Fibroblast of the aortic adventitia (primary cell): Measurements from ENCODE around the gene FRS3. TPM values are rescaled to one million over a fixed set of nuclear protein-coding genes. Genes with fewer than 3 reads are reported as not detected.
A peak's percentile ranks its signal among the peaks of the same experiment; 100 is the strongest.

ENCODE experiments used
- DNase-seq: peaks from one replicate; pipeline ENCODE4 v3.0.0-alpha.2; 2010; ENCODE audit warnings: low read depth
- H3K4me3 ChIP-seq: 2 replicates; pipeline ENCODE4 v1.5.1; 2011; ENCODE audit warnings: low read depth, mild to moderate bottlenecking, control low read depth, low read length, moderate library complexity
- small RNA-seq: library from RNA; depleted of rRNA; stranded (forward); fragments of <200 nt; gene quantifications from one replicate; pipeline ENCODE3, GENCODE V24; 2012
- total RNA-seq: library from RNA; depleted of rRNA; stranded (reverse); fragments of >200 nt; gene quantifications from 2 replicates; pipeline ENCODE4 v1.2.3, GENCODE V29; 2012; ENCODE audit warnings: low replicate concordance
- TF ChIP-seq, protein P1 (sequence below): IDR thresholded peaks from 2 replicates; pipeline ENCODE4 v1.5.1; 2011; ENCODE audit warnings: mild to moderate bottlenecking, low read length, control low read depth, inconsistent platforms; ENCODE audit not compliant: insufficient read depth

FRS3 gene
- total RNA-seq, 1 donor = 1.4 TPM

DNA sequence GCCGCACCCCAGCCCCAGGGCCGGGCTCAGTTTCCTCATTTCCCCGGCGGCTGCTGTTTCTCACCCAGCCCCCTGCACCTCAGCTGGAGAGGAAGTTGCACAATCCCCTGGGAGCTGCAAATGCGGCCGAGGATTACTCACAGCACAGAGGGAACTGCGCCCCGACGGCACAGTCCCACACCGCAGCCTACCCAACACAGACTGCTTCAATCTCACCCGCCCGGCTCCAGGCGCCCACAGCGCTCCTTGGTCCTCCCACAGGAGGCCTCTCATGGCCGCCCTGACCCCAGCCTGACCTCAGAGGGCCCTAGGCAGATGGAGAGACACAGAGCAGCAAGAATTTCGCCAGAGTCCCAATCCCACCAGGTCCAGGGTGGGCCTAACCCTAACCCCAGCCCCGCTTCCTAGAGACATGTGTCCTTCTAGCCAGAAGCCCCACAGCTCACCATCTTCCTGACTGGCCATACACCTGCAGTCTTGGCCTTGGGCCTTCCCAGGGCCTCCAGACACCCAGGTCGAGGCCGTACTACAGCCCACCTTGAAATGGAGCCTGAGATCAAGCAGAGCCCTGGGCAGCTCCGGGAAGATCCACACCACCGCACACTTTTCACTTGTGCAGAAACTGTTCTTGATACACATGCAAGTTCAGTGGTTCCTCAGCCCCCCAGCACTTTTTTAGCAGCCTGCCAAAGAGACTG is 56.0 kb downstream of the FRS3 start:
- peak; percentile 78 for DNase-seq
- no peak overlapping the region for H3K4me3 ChIP-seq
- TF ChIP-seq, protein P1, sequence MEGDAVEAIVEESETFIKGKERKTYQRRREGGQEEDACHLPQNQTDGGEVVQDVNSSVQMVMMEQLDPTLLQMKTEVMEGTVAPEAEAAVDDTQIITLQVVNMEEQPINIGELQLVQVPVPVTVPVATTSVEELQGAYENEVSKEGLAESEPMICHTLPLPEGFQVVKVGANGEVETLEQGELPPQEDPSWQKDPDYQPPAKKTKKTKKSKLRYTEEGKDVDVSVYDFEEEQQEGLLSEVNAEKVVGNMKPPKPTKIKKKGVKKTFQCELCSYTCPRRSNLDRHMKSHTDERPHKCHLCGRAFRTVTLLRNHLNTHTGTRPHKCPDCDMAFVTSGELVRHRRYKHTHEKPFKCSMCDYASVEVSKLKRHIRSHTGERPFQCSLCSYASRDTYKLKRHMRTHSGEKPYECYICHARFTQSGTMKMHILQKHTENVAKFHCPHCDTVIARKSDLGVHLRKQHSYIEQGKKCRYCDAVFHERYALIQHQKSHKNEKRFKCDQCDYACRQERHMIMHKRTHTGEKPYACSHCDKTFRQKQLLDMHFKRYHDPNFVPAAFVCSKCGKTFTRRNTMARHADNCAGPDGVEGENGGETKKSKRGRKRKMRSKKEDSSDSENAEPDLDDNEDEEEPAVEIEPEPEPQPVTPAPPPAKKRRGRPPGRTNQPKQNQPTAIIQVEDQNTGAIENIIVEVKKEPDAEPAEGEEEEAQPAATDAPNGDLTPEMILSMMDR = no peak

DNA sequence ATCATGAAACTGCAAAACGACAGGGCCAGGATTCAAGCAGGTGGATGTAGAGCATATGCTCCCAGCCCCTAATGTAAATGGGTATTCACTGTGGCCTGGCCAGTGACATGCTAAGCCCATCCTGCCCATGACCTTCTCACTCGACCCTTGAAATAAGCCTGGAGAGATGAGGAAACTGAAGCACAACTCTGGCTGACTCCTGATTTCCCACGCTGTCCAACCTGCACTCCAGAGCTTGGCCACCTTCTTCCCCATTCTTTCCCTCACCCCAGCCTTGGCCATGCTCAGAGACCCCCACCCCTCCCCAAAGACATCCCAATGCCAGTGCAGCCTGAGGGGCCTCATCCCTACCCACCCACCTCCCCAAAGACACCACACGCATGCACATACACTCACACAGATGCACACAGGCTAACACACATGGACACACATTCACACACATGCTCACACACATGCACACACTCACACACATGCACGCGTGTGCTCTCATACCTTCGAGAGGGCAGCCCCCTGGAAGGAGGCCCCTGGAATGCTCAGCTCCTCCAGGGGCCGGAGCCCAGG is 56.7 kb downstream of the FRS3 start:
- H3K4me3 ChIP-seq = no peak overlapping the region
- TF ChIP-seq, protein P1 = no peak
- no peak for DNase-seq

DNA sequence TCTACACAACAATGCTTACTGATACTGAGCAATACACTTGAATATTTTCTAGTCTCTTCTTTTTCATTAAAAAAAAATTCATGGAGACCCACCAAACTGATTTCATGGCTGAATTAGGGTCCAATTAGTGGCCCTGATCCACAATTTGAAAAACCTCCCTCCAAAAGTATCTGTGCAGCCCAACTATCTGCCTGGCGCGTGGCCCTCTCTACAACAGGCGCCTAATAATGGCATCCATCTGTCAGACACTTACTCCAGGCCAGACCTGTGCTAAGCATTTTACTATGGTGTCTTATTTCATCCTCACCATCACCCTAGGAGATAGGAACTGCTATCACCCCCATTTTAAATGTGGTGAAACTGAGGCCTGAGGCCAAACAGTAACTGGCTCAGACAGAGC is 58.3 kb downstream of the FRS3 start:
- H3K4me3 ChIP-seq = no peak overlapping the region
- TF ChIP-seq, protein P1 = no peak
- DNase-seq = no peak

DNA sequence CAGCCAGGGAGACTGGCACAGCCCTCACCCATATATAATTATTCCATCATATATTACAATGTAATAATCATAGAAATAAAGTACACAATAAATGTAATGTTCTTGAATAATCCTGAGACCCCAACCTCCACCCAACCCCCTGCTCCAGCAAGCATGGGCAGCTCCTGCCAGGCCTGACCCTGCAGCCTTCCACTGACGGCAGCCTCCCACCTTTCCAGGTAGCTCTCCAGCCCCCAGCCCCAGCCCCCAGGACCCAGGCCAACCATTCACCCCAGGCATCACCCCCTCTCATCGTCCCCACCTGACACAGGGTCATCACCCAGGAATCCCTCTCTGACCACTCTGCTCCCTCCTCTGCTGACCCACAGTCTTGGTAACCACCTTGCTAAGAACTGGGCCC is 58.9 kb downstream of the FRS3 start:
- TF ChIP-seq, protein P1 = no peak
- no peak for DNase-seq
- no peak overlapping the region for H3K4me3 ChIP-seq

DNA sequence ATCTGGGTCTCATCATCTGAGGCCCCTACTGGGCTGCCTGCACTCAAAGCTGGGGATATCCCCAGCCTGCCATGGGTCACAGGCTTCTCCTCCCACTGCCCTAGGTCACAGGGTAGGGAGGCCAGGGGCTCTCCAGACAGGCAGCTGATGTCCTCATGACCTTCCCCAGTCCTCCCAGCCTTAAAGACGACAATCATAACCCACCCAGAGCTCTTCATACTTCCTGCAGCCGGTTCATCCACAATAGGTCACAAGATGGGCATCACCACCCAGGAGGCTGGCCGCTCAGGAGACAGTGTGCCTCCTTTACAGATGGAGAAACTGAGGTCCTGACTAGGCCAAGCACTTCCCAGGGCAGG is 59.5 kb downstream of the FRS3 start:
- no peak overlapping the region for H3K4me3 ChIP-seq
- DNase-seq = no peak
- TF ChIP-seq, protein P1 = no peak

Small RNA genes lying within 50 kb of the gene (small RNA-seq; reads per million reads assigned to genes)
- not detected for gene AL365205.2
- gene AL365205.3 = not detected

Other genes with a start within 250 kb of the FRS3 start
- 0.41 and 2.9 TPM in 2 replicates for gene FOXP4, start 233.5 kb downstream of the FRS3 start, total RNA-seq
- 0.09 TPM in 1 of 2 replicates, not detected in the other for gene MDFI, start 141.4 kb downstream of the FRS3 start, total RNA-seq
- gene TFEB, start 44.3 kb downstream of the FRS3 start, total RNA-seq = 5.1 and 6.8 TPM in 2 replicates
- gene PGC, start 32.5 kb downstream of the FRS3 start, total RNA-seq = not detected in 2 replicates
- gene PRICKLE4, start 882 bp upstream of the FRS3 start, total RNA-seq = 0.45 and 6.3 TPM in 2 replicates
- 38.3 and 131 TPM in 2 replicates for gene TOMM6, start 7.8 kb upstream of the FRS3 start, total RNA-seq
- 2.7 and 11.2 TPM in 2 replicates for gene USP49, start 115.5 kb upstream of the FRS3 start, total RNA-seq
- gene MED20, start 141.2 kb upstream of the FRS3 start, total RNA-seq = 29.9 and 36.6 TPM in 2 replicates
- 4.2 and 14.2 TPM in 2 replicates for gene BYSL, start 141.6 kb upstream of the FRS3 start, total RNA-seq
- gene CCND3, start 161.9 kb upstream of the FRS3 start, total RNA-seq = 25.8 and 28.1 TPM in 2 replicates